VCaP (cell line): ENCODE results near the gene RGS14.

ENCODE experiments used
- H3K27ac ChIP-seq: fragments of 450-650 bp; 2 replicates; pipeline ENCODE4 v1.5.1; 2017
- TF ChIP-seq, protein P1 (sequence below): fragments of 450-650 bp; conservative IDR thresholded peaks from 2 replicates; pipeline ENCODE4 v1.5.1; 2017; ENCODE audit warnings: mild to moderate bottlenecking, moderate library complexity

Gene RGS14

DNA sequence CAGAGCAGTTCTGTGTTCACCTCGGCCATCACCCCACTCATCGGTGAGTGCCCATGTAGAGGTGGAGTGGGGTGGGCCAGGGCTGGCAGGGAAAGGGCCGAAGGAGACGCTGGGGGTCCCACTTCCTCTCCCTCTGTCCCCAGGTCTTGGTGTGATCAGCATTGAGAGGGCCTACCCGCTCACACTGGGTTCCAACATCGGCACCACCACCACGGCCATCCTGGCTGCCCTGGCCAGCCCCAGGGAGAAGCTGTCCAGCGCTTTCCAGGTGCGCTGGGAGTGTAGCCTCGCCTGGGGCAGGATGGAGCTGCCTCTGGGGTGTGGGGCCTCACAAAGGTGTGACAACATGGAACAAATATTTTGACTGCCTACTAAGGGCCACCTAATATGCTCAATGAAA lies 39.1 kb downstream of the RGS14 start:
- TF ChIP-seq, protein P1, sequence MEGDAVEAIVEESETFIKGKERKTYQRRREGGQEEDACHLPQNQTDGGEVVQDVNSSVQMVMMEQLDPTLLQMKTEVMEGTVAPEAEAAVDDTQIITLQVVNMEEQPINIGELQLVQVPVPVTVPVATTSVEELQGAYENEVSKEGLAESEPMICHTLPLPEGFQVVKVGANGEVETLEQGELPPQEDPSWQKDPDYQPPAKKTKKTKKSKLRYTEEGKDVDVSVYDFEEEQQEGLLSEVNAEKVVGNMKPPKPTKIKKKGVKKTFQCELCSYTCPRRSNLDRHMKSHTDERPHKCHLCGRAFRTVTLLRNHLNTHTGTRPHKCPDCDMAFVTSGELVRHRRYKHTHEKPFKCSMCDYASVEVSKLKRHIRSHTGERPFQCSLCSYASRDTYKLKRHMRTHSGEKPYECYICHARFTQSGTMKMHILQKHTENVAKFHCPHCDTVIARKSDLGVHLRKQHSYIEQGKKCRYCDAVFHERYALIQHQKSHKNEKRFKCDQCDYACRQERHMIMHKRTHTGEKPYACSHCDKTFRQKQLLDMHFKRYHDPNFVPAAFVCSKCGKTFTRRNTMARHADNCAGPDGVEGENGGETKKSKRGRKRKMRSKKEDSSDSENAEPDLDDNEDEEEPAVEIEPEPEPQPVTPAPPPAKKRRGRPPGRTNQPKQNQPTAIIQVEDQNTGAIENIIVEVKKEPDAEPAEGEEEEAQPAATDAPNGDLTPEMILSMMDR, result no peak
- no peak overlapping the region for H3K27ac ChIP-seq

DNA sequence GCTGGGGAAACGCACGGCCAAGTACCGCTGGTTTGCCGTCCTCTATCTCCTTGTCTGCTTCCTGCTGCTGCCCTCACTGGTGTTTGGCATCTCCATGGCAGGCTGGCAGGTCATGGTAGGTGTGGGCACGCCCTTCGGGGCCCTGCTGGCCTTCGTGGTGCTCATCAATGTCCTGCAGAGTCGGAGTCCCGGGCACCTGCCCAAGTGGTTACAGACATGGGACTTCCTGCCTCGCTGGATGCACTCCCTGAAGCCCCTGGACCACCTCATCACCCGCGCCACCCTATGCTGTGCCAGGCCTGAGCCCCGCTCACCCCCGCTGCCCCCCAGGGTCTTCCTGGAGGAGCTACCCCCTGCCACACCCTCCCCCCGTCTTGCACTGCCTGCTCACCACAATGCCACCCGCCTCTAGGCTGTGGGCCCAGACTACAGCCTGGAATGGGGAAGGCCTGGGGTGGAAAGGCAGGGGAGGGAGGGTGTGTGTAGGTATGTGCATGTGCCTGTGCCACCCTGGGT lies 40.2 kb downstream of the RGS14 start:
- TF ChIP-seq, protein P1, result no peak
- H3K27ac ChIP-seq, result no peak overlapping the region

DNA sequence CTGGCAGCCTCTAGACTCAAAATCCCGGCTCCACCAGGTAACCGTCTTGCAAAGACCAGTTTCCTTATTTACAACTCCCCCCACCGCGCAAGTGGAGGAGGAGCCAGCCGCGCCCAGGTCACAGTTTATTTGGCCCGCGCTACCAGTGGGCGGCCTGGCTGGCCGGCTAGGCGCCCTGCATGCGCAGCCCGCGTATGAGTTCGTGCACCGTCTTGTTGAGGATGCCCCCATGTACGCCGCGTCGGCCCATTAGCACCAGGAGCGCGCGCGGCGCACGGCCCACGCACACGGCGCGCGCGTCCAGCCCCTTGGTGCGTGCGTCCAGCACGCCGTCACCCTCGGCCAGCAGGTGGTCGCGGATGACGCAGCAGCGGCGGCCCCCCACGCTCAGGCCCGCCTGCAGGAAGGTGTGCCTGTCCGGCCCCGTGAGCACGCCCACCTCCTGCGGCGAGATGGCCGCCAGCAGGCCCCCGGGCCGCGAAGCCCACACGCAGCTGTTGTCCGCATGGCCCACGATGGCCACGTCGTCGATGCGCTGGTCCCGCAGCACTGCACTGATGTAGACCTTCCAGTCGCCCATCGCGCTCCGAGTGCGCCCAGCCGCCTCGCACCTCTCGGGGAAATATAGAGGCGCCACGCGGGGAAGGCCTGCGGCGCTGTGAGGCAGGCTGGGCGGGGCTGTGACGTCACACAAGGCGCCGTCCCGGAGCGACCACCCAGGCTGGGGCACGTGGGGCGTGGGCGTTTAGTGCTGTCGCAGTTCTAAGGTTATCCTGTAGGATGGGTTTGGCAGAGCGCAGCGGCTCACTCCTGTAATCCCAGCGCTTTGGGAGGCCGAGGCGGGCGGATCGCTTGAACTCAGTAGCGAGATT lies 42.5 kb downstream of the RGS14 start, which contains the start of gene PFN3:
Gene PFN3, minus strand, starts transcription at position 665 of the 872 bp plus-strand sequence. Its CDS starts 85 bp downstream, at position 580.
- TF ChIP-seq, protein P1, result no peak
- H3K27ac ChIP-seq, result peak within 1 kb of the TSS; percentile 99

DNA sequence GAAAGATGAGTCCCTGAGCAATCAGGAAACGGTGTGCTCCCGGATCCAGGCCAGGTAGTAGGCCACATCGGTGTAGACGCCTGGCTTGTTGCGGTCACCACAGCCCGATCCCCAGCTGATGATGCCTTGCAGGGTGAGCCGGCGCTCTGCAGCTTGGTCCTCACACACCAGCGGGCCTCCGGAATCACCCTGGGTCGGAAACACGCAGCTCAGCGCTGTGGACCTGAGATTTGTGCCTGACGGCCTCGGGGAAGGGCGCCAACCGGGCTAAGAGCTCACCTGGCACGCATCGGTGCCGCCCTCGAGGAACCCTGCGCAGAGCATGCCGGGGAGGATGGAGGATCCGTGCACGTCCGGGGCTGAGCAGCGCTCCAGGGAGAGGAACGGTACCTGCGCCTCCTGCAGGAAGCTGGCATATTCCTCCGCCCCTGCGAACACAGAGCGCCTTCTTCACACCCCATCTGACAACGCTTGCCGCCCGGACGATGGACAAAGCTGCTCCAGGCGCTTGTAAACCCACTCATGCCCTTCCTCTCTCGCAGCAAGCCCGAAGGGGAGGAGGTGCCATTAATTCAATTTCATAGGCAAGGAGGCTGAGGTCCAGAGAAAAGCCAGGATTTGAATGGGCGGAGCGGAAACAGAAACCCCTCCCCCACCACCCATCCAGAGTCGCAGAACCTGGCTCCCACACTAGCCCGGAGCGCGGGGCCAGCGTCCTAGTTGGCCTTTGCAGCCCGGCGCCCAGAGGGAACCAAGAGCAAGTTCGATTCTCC lies 44.7 kb downstream of the RGS14 start:
- peak overlapping the region; percentile 99 for H3K27ac ChIP-seq
- TF ChIP-seq, protein P1, result peak; percentile 80

DNA sequence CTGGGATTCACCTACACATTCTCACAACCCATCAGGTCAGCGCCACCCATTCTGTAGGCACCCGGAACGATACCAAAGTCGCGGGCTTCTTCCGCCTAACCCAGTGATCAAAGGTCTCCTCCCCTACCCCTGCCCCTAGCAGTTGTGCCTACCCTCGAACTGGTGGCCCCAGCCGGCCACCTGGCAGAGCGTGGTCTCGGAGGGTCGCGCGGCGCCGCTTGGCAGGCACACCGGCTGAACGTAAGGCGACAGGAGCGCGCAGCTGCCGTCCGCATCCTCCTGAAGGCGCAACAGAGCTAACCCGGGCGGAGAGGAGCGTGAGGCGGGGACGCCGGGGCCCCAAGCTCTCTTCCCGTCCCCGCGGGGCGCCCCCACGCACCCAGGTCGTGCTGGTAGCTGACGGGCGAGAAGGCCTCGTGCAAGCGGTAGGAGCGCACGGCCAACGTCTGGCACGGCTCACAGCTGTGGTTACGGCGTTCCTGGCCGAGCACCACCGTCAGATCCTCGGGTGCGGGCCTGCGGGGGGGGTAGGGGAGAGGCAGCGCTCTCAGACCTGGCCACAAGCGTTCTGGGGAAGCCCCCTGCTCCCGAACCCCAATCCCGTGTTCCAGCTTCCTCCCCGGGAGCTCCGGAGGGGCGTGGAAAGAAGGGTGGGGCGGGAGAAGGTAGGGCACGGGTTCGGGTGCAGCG lies 45.5 kb downstream of the RGS14 start:
- TF ChIP-seq, protein P1, result no peak
- H3K27ac ChIP-seq, result peak overlapping the region; percentile 99

DNA sequence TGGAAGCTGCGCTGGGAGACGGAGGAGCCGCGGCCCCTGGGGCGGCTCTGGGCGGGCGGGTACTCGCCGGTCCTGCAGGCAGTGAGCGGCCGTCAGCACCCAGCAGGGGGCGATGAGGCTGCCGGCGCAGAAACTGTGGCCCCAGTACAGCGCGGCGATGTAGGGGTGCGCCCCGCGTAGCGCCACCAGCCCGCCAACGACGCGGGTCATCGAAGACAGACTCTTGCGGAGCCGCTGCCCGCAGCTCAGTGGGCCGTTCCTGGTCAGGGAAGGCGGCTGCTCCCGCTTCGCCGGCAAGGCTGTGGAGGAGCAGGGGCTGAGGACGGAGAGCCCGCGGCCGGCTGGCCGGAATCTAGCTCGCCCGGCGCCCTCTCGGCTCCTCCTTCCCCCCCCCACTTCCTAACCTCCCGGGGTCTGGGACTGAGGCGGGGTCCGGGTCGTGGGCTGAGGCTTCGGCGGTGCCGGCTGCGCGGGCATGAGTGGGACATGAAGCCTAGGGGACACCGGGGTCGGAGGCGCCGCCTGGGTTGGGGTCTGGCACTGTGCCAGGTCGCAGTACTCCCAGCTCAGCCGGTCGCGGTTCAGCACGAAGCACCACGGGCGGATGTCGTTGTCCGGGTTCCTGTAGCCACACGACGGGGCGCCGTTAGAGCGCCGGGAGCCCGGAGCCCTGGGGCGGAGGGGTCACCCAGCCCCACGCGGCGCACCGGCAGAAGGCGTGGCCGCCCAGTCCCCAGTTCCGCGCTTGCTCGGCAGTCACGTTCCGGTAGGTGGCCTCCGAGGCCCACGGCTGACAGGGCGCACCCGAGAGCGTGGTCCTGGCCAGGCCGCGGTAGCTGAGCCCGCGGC lies 46.3 kb downstream of the RGS14 start:
- TF ChIP-seq, protein P1, result peak; percentile 85
- H3K27ac ChIP-seq, result peak overlapping the region; percentile 99
